ENCODE measurements around the gene MAPKAP1. TPM values are rescaled to one million over a fixed set of nuclear protein-coding genes. Genes with fewer than 3 reads are reported as not detected.

The MAPKAP1 gene
- total RNA-seq, 2 experiments from 2014 or later, result 111 to 117 TPM

- CTCF ChIA-PET, result interaction anchor here (0.7 kb wide), 1 partner anchor 1136 kb away, joined by 4 read pairs; no protein-coding TSS in a partner anchor
- POLR2A ChIA-PET, result no interaction called here
Measured at GRCh38 chr9:125421166-125421565, 285.8 kb downstream of the MAPKAP1 start.

DNA sequence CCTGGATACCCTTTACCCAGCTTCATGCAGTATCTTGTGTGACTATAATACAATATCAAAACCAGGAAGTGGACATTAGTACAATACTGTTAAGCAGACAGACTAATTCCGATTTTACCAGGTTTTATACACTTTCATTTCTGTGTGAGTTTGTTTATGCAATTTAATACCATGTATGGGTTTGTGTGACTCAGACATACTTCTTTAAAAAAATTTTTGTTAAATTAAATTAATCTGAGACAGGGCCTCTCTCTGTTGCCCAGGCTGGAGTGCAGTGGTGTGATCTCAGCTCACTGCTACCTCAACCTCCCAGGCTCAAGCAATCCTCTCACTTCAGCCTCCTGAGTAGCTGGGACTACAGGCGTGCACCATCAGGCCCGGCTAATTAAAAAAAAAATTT, 288.6 kb downstream of the MAPKAP1 start:
- ChIA-PET CTCF (interaction anchor here (1.4 kb wide), 1 partner anchor 11 kb away, joined by 4 read pairs; no protein-coding TSS in a partner anchor), POLR2A (no interaction called here)

- CTCF ChIA-PET, result no interaction called here
- POLR2A ChIA-PET, result no interaction called here
Measured at GRCh38 chr9:125416517-125416916, 290.5 kb downstream of the MAPKAP1 start.

DNA sequence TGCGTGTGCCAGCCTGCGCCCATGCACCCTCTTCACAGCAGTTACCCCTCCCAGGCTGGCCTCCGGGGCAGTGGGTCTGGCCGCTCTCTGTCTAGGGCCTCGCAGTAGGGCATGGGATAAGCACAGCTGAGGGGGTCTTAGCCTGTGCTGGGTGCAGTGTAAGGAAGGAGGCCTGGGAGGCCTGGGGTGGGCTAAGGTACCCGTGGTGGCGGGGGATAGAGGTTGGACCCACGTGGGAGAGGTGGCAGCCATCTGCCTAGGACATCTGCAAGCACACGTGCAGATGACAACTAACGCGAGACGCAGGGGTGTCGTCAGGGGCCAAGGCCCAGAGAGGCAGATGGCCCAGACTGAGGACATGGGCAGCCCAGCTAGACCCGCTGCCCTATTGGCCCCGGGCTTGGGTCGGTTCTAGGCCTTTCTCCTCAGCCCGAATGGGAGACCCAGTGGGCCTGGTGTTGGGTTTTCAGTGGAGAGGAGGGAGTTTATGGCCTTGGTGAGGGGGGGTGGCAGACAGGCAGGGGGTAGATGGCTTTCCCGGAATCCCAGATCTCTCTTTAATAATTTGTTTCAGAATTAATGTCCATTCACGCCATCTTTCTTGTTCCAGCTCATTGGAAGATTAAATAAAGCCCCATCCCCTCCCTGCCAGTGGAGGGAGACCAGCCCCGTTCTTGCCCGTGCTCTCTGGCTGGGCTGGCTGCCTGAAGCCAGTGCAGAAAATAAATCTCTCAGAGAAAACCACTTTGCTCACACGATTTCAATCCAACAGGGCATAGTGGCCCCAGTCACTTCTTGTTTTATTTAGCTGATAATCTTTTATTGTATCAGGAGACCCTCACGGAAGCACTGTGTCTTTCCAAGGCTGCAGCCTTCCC, 291.2 kb downstream of the MAPKAP1 start:
- CTCF ChIA-PET, result no interaction called here
- POLR2A ChIA-PET, result no interaction called here

DNA sequence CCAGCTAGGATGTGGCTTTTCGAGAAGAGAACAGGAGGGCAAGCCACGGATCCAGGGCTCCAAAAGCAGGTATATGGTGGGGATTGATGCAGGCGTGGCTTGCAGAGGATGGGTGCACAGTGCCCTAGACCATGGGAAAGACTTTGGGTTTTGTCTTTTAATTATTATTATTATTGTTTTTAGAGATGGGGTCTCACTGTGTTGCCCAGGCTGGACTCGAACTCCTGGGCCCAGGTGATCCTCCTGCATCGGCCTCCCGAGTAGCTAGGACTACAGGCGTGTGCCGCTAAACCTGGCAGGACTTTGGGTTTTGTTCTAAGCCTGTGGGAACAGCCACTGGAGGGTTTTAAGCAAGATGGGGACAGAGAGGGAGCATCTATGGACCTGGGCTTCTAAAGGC, 293.4 kb downstream of the MAPKAP1 start:
- POLR2A ChIA-PET, result no interaction called here
- CTCF ChIA-PET, result interaction anchor here (1.4 kb wide), 1 partner anchor 816 kb away, joined by 4 read pairs; no protein-coding TSS in a partner anchor

DNA sequence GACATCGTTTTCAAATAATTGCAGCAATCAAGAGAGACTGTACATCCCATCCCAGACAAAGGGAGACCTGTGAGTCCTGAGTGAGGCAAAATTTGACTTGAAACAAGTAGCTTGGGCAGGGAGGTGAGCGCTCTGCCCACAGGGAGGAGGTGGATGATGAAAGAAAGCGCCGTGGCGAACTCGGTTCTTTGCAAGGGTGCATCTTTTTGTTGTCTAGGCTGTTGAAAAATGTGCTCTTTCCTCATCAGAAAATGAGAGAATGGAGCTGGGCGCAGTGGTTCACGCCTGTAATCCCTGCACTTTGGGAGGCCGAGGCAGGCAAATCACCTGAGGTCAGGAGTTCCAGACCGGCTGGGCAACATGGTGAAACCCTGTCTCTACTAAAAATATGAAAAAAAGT, 294.8 kb downstream of the MAPKAP1 start:
- CTCF ChIA-PET, result interaction anchor here (0.5 to 1.4 kb wide), 3 partner anchors 275 to 818 kb away, joined by 3 to 4 read pairs (median 4); no protein-coding TSS in a partner anchor
- POLR2A ChIA-PET, result no interaction called here

DNA sequence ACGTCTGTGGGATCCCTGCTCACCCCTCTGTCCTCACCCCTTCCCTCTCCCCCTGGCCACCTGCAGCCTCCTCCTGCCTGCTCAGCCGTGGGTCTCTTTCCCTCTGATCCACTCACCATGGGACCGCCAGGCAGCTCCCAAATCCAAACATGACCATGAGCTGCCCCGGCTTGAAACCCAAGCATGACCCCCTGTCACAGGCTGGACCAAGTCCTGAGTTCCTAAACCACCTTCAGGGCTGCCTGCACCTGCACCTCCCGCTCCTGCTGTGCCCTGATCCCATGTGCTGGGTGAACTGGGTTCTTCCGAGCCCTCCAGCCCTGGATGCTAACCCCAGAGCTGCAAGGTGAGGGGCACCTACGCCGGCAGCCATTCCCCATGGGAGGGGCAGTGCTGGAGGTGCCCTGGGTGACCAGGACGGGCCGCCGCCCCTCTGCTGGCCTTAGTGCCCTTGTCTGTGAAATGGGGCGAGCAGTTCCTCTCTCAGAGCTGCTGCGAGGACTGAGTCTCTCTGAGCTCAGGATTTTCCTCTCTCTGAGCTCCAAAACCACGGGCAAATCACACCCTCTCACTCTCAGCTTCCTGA, 295.7 kb downstream of the MAPKAP1 start:
- ChIA-PET CTCF (interaction anchor here (0.5 to 1.3 kb wide), 2 partner anchors 147 to 732 kb away, joined by 3 to 4 read pairs; no protein-coding TSS in a partner anchor), POLR2A (no interaction called here)

DNA sequence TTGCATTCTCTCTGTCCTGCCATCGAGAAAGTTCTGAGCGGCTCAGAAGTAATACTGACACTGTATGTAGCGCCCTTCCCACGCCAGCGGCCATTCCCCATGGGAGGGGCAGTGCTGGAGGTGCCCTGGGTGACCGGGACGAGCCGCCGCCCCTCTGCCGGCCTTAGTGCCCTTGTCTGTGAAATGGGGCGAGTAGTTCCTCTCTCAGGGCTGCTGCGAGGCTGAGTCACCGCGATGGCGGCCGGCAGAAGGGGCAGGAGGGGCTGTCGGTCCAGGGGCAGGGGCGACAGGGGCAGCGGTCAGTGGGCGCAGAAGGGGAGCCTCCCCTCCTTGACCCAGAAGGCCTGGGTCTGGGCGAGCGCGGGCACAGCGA, 296.5 kb downstream of the MAPKAP1 start:
- ChIA-PET CTCF (interaction anchor here (1.3 kb wide), 1 partner anchor 148 kb away, joined by 3 read pairs; no protein-coding TSS in a partner anchor), POLR2A (no interaction called here)

DNA sequence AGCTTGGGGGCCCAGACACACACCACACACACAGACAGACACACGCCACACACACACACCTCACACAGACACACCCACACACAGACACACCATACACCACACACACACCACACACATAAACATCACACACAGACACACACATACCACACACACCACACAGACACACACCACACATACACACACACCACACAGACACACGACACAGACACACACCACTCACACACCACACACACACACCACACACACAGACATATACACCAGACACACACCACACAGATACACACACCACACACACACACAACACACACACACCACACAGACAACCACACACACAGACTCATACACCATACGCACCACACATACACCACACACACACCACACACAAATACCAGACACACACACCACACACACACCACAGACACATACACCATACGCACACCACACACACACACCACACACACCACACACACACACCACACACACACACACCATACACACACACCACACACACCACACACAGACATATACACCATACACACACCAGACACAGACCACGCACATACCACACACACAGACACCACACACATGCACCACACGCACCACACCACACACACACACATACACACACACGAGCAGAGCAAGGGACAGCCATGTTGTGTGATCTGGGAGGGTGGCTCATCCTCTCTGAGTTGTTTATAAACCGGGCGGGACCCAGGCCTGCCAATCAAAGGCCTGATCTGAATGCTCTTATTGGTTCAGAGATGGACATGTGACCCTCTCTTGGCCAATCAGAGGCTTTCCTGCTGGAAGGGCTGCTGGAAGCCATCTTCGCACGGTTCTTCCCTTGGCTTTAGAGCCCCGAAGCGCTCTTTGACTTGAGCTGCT, 297.1 kb downstream of the MAPKAP1 start:
- ChIA-PET POLR2A (no interaction called here), CTCF (interaction anchor here (0.8 to 1.3 kb wide), 3 partner anchors 148 to 989 kb away, joined by 3 read pairs; no protein-coding TSS in a partner anchor)

DNA sequence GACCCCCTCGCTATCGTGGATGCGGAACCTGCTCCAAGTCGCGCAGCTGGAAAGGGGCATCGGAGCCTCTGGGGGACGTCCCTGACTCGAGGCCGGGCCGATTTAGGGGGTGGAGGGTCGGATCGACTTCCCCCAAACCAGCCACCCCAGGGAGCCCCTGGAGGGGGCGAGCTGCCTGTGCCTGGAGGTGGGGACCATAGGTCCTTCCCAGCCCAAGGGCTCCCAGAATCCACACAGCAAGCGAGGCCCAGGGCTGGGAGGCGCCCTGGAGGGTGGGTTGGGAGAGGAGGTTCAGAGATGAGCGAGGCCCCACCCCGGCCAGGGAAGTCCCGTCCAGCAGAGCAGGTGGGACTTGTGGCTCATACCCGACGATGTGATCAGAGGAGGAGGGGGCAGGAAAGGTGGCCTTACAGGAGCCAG, 297.8 kb downstream of the MAPKAP1 start:
- POLR2A ChIA-PET, result no interaction called here
- CTCF ChIA-PET, result interaction anchor here (0.8 to 1.1 kb wide), 2 partner anchors 988 to 990 kb away, joined by 3 read pairs; no protein-coding TSS in a partner anchor

DNA sequence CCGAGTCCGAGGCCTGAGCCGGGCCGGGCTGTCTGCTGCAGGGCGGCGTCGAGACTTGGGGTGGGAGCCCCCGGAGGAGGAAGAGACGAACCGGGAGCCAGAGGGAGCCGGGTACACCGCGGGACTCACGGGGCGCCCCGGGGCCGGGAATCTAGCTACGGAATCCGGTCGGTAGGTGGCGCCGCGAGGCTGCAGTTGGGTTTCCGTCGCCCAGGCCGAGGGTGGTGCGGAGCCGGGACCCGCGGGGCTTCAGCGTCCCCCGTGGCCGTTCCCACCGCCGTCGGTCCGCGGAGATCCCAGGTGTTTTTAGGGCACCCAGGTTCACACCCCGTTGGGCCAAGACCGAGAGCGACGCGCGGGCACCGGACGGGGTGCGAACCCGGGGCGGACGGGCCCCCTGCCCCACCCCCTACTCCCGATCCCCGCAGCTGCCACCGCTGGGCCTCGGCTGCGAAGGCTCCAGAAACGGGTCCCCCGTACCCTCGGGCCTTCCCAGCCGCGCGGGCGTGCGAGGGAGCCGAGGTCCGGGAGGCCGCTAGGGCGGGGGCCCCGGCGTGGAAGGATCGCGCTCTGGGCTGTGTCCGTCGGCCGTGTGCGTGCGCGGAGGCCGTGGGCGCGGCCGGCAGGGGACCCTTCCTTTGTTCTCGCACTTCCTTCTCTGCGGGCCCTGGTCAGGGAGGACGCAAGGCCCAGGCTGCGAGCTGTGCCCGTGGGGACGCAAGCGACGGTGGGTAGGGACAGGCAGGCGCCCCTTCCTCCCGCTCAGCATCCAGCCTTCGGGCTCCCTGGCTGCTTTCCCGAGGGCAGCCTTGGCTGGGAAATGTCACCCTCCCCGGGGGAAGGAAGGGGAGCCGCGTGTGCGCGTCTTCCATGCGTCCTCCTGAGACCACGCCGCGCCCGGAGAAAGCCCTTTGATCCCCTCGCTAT, 298.8 kb downstream of the MAPKAP1 start:
- ChIA-PET POLR2A (no interaction called here), CTCF (interaction anchor here (0.6 to 1.5 kb wide), 26 partner anchors 11 to 1083 kb away, joined by 3 to 7 read pairs (median 4); no protein-coding TSS in a partner anchor)

GRCh38 chr9:125407432-125407973, 299.5 kb downstream of the MAPKAP1 start:
- CTCF ChIA-PET, result interaction anchor here (0.6 to 1.5 kb wide), 28 partner anchors 11 to 1084 kb away, joined by 3 to 7 read pairs (median 4); no protein-coding TSS in a partner anchor
- POLR2A ChIA-PET, result no interaction called here

DNA sequence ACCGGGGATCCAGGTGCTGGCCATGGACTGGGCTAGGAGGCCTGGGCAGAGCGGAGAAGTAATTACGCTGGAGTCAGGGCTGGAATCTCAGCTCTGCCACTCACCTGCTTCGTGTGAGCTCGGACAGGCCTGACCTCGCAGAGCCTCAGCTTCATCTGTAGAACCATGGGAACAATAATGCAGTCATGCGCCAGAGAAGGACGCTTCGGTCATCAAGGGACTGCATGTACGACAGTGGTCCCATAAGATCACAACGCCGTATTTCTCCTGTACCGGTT, 300.3 kb downstream of the MAPKAP1 start:
- ChIA-PET POLR2A (no interaction called here), CTCF (interaction anchor here (0.5 to 1.5 kb wide), 4 partner anchors 84 to 951 kb away, joined by 3 to 4 read pairs (median 3); no protein-coding TSS in a partner anchor)

GRCh38 chr9:125405938-125406809, 300.8 kb downstream of the MAPKAP1 start:
- ChIA-PET POLR2A (no interaction called here), CTCF (interaction anchor here (1.1 kb wide), 1 partner anchor 1085 kb away, joined by 4 read pairs; no protein-coding TSS in a partner anchor)

DNA sequence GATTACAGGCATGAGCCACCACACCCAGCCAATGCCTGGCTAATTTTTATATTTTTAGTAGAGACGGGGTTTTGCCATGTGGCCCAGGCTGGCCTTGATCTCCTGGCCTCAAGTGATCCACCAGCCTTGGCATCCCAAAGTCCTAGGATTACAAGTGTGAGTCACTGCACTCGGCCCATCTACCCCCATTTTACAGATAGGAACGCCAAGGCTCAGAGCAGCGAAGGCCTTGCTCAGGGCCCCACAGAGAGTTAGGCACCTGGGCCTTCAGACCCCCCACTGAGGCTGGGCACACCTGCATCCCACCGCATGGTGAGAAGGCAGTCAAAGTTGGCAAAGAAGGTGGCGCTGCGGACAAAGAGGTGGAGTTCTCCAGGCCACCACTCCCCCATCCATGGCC, 302.3 kb downstream of the MAPKAP1 start:
- ChIA-PET POLR2A (interaction anchor here (0.5 kb wide), 1 partner anchor 1083 kb away, joined by 3 read pairs; no protein-coding TSS in a partner anchor), CTCF (no interaction called here)

GRCh38 chr9:125400725-125401716, 306.0 kb downstream of the MAPKAP1 start:
- ChIA-PET CTCF (no interaction called here), POLR2A (no interaction called here)

All from activated CD8-positive, alpha-beta memory T cell treated with anti-CD3 and anti-CD28 coated beads for 36 hours (primary cell).